ENCODE measurements around the gene FBXO24. TPM values are rescaled to one million over a fixed set of nuclear protein-coding genes. Genes with fewer than 3 reads are reported as not detected.

FBXO24 gene
- total RNA-seq, 1 experiment from 2014 or later, result 0.75 TPM

DNA sequence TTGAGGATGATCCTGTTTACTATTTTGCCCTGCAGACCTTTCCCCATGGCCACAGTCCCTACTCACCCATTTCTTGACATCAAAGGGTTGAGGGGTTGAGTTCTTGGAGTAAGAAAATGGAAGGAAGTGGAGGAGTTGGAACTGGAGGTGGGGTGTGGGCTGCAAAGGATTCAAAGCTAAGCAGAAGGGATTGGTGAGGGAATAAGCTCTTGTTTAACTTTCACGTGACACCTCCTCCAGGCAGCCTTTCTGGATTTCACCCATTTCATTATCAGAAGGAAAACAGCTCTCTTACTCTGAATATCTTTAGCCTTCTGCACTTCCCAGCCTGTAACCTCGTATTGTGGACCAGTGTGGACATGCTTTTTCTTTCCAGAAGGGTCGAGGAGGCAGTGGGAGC, 39.9 kb downstream of the FBXO24 start:
- TF ChIP-seq, protein P1, sequence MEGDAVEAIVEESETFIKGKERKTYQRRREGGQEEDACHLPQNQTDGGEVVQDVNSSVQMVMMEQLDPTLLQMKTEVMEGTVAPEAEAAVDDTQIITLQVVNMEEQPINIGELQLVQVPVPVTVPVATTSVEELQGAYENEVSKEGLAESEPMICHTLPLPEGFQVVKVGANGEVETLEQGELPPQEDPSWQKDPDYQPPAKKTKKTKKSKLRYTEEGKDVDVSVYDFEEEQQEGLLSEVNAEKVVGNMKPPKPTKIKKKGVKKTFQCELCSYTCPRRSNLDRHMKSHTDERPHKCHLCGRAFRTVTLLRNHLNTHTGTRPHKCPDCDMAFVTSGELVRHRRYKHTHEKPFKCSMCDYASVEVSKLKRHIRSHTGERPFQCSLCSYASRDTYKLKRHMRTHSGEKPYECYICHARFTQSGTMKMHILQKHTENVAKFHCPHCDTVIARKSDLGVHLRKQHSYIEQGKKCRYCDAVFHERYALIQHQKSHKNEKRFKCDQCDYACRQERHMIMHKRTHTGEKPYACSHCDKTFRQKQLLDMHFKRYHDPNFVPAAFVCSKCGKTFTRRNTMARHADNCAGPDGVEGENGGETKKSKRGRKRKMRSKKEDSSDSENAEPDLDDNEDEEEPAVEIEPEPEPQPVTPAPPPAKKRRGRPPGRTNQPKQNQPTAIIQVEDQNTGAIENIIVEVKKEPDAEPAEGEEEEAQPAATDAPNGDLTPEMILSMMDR (conservative IDR thresholded peaks at IDR 0.05; ENCODE audit: low read depth, low read length), result no peak
- TF ChIP-seq EZH2 (IDR thresholded peaks at IDR 0.05; ENCODE audit: borderline replicate concordance, low read depth, low read length, poor library complexity, severe bottlenecking), result no peak
- Histone ChIP-seq H3K9me3 (ENCODE audit: low read depth, low read length, poor library complexity, severe bottlenecking) (no peaks in the 10 kb centered on the region), H3K4me3 (ENCODE audit: low read depth, low read length, poor library complexity, severe bottlenecking) (peak overlapping the region; percentile 50), H3K27me3 (replicated peaks; ENCODE audit: insufficient read depth, low read depth, low read length, poor library complexity) (no peaks in the 10 kb centered on the region), H3K4me1 (ENCODE audit: insufficient read depth, low read length, poor library complexity, severe bottlenecking) (peaks cover 3% of the 10 kb centered on the region), H3K27ac (ENCODE audit: low read depth, low read length, poor library complexity, severe bottlenecking) (no peak overlapping the region), H3K36me3 (ENCODE audit: insufficient read depth, low read length, poor library complexity, severe bottlenecking) (no peaks in the 10 kb centered on the region)
- POLR2A ChIA-PET (ENCODE audit: low non-redundant PET), result no interaction called here
- no TSS peak for BruUV-seq (replicated peaks)
- intact Hi-C loops (cut with micrococcal nuclease; ENCODE audit: unreplicated experiment), result no loop called here
- CTCF ChIA-PET, result interaction anchor here (0.6 to 0.7 kb wide), 2 partner anchors 80 to 457 kb away, joined by 3 to 6 read pairs; partner anchors contain the start of gene POP7
- no peak for DNase-seq (ENCODE audit: low spot score)

DNA sequence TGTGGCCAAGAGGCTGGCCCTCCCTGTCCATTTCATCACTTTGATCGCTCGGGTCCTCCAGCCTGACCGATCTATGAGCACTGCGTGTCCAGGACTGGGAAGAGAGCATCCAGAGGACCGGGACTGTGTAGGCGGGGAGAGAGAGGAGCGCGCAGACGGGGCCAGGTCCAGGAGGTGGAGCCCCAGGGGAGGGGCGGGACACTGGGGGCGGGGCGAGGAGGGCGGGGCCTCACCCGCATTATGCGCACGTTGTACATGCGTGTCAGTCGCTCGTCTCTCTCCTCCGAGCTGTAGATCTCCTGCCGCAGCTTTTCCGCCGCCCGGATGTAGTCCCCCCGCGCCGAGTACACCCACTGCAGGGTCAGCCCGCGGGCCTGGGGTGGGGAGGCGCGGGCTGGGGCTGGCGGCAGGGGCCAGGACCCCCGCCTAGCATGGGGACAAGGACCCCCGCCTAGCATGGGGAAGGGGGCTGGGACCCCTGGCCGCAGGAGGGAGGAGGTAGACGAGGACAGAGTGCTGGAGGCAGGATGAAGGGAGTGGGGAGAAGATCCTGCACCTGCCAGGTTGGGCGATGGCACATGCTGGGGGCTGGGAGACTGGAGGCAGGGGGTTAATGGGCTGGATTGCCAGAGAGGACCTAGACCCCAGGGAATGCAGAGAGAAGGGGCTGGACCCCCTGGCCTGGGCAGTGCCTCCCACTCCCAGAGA, 40.6 kb downstream of the FBXO24 start:
- Histone ChIP-seq H3K27ac (ENCODE audit: low read depth, low read length, poor library complexity, severe bottlenecking) (peak overlapping the region; percentile 71), H3K9me3 (ENCODE audit: low read depth, low read length, poor library complexity, severe bottlenecking) (no peaks in the 10 kb centered on the region), H3K4me3 (ENCODE audit: low read depth, low read length, poor library complexity, severe bottlenecking) (peak overlapping the region; percentile 50), H3K36me3 (ENCODE audit: insufficient read depth, low read length, poor library complexity, severe bottlenecking) (no peaks in the 10 kb centered on the region), H3K27me3 (replicated peaks; ENCODE audit: insufficient read depth, low read depth, low read length, poor library complexity) (no peaks in the 10 kb centered on the region), H3K4me1 (ENCODE audit: insufficient read depth, low read length, poor library complexity, severe bottlenecking) (peaks cover 3% of the 10 kb centered on the region)
- TF ChIP-seq EZH2 (IDR thresholded peaks at IDR 0.05; ENCODE audit: borderline replicate concordance, low read depth, low read length, poor library complexity, severe bottlenecking), result no peak
- TF ChIP-seq, protein P1 (conservative IDR thresholded peaks at IDR 0.05; ENCODE audit: low read depth, low read length), result no peak
- ChIA-PET POLR2A (ENCODE audit: low non-redundant PET) (interaction anchor here (0.6 kb wide), 1 partner anchor 40 kb away, joined by 3 read pairs; the partner anchor contains the start of gene FBXO24), CTCF (interaction anchor here (0.6 to 0.7 kb wide), 2 partner anchors 79 to 458 kb away, joined by 3 to 6 read pairs; partner anchors contain the start of gene POP7)
- no TSS peak for BruUV-seq (replicated peaks)
- DNase-seq (ENCODE audit: low spot score), result peak; percentile 91
- intact Hi-C loops (cut with micrococcal nuclease; ENCODE audit: unreplicated experiment), result no loop called here

DNA sequence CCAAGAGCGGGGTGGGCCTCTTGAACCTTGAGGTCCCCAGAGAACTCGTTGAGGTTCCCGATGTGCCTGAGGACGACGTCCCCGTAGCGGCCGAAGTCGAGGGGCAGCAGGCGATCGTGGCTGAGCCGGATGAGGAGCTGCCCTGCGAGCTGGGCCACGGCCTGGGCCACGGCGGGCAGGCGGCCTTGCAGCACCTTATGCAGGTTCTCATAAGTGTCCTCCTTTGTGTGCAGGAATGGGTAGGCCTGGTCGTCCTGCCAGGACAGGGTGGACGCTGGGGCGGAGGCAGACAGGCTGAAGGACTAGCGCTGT, 41.1 kb downstream of the FBXO24 start:
- Histone ChIP-seq H3K27ac (ENCODE audit: low read depth, low read length, poor library complexity, severe bottlenecking) (peak overlapping the region; percentile 71), H3K4me3 (ENCODE audit: low read depth, low read length, poor library complexity, severe bottlenecking) (peak overlapping the region; percentile 50), H3K9me3 (ENCODE audit: low read depth, low read length, poor library complexity, severe bottlenecking) (no peaks in the 10 kb centered on the region), H3K4me1 (ENCODE audit: insufficient read depth, low read length, poor library complexity, severe bottlenecking) (peaks cover 3% of the 10 kb centered on the region), H3K27me3 (replicated peaks; ENCODE audit: insufficient read depth, low read depth, low read length, poor library complexity) (no peaks in the 10 kb centered on the region), H3K36me3 (ENCODE audit: insufficient read depth, low read length, poor library complexity, severe bottlenecking) (no peaks in the 10 kb centered on the region)
- no TSS peak for BruUV-seq (replicated peaks)
- CTCF ChIA-PET, result no interaction called here
- no peak for DNase-seq (ENCODE audit: low spot score)
- intact Hi-C loops (cut with micrococcal nuclease; ENCODE audit: unreplicated experiment), result no loop called here
- POLR2A ChIA-PET (ENCODE audit: low non-redundant PET), result interaction anchor here (0.6 kb wide), 1 partner anchor 41 kb away, joined by 3 read pairs; the partner anchor contains the start of gene FBXO24
- TF ChIP-seq, protein P1 (conservative IDR thresholded peaks at IDR 0.05; ENCODE audit: low read depth, low read length), result no peak
- no peak for TF ChIP-seq EZH2 (IDR thresholded peaks at IDR 0.05; ENCODE audit: borderline replicate concordance, low read depth, low read length, poor library complexity, severe bottlenecking)
